OCI-LY7 (cell line): ENCODE measurements around the gene BMERB1. TPM values are rescaled to one million over a fixed set of nuclear protein-coding genes. Genes with fewer than 3 reads are reported as not detected.
"Not testable (repeated sequence)": the region's sequence is repeated elsewhere in the genome, so short reads cannot be mapped to it uniquely, and the experiment has no call there.

ENCODE experiments used
- BruUV-seq: library from RNA; stranded (reverse); fragments of 400-500 nt; replicated peaks from 2 replicates; lab custom pipeline; 2021; lab: Mats Ljungman, UMichigan
- CTCF ChIA-PET: fragments of 300-600 bp; sonication (Branson Sonifier 250); formaldehyde crosslinking; loops from one replicate; lab custom pipeline; 2022; ENCODE audit warnings: antibody characterized with exemption; ENCODE audit not compliant: unreplicated experiment; lab: Charles Lee
- POLR2A ChIA-PET: fragments of 300-600 bp; sonication (Branson Sonifier 250); formaldehyde crosslinking; loops from one replicate; lab custom pipeline; 2022; ENCODE audit warnings: antibody characterized with exemption; lab: Charles Lee
- DNase-seq: peaks from one replicate; pipeline ENCODE4 v3.0.0-alpha.2; 2015; ENCODE audit warnings: low spot score
- H2AFZ ChIP-seq: fragments of 200-600 bp; sonication (generic), shearing (Covaris generic); 2 replicates; pipeline ENCODE4 v1.6.1; 2014; ENCODE audit warnings: mild to moderate bottlenecking, antibody characterized with exemption, low read length, moderate library complexity
- H3K27ac ChIP-seq: fragments of 200-600 bp; sonication (generic); 2 replicates; pipeline ENCODE4 v1.5.1; 2014; ENCODE audit warnings: mixed run types, low read depth, mild to moderate bottlenecking, moderate library complexity, low read length, inconsistent platforms; ENCODE audit not compliant: poor library complexity, severe bottlenecking
- H3K36me3 ChIP-seq: fragments of 200-600 bp; sonication (generic); 2 replicates; pipeline ENCODE4 v1.6.1; 2014; ENCODE audit warnings: mild to moderate bottlenecking, antibody characterized with exemption, low read length, moderate library complexity, mixed read lengths; ENCODE audit not compliant: insufficient read depth
- H3K4me1 ChIP-seq: fragments of 200-600 bp; sonication (generic); 2 replicates; pipeline ENCODE4 v1.5.1; 2014; ENCODE audit warnings: mild to moderate bottlenecking, low read length; ENCODE audit not compliant: insufficient read depth, poor library complexity, severe bottlenecking
- H3K4me2 ChIP-seq: fragments of 200-600 bp; sonication (generic); 2 replicates; pipeline ENCODE4 v1.6.1; 2014; ENCODE audit warnings: mild to moderate bottlenecking, low read length
- H3K4me3 ChIP-seq: fragments of 200-600 bp; sonication (generic); 2 replicates; pipeline ENCODE4 v1.5.1; 2014; ENCODE audit warnings: mild to moderate bottlenecking, low read depth, low read length; ENCODE audit not compliant: poor library complexity, severe bottlenecking
- H3K79me2 ChIP-seq: fragments of 200-600 bp; sonication (generic); 2 replicates; pipeline ENCODE4 v1.6.1; 2016; ENCODE audit warnings: low read depth, mild to moderate bottlenecking, low read length, moderate library complexity, mixed read lengths; ENCODE audit not compliant: insufficient read depth
- H3K9me2 ChIP-seq: fragments of 200-600 bp; sonication (generic); 2 replicates; pipeline ENCODE4 v1.6.1; 2016; ENCODE audit warnings: mild to moderate bottlenecking, low read length, mixed read lengths; ENCODE audit not compliant: insufficient read depth
- H3K9me3 ChIP-seq: fragments of 200-600 bp; sonication (generic); 2 replicates; pipeline ENCODE4 v1.6.1; 2014; ENCODE audit warnings: mild to moderate bottlenecking, mixed run types, low read length, mixed read lengths
- H4K20me1 ChIP-seq: fragments of 200-600 bp; sonication (generic); 2 replicates; pipeline ENCODE4 v1.6.1; 2014; ENCODE audit warnings: mild to moderate bottlenecking, antibody characterized with exemption, low read length, moderate library complexity, mixed read lengths; ENCODE audit not compliant: insufficient read depth
- CTCF ChIP-seq: fragments of 200-600 bp; sonication (generic); conservative IDR thresholded peaks from 2 replicates; pipeline ENCODE4 v1.5.1; 2014; ENCODE audit warnings: mild to moderate bottlenecking, antibody characterized with exemption, low read length, moderate library complexity, mixed read lengths
- EZH2phosphoT487 ChIP-seq: fragments of 200-600 bp; sonication (generic); IDR thresholded peaks from 2 replicates; pipeline ENCODE4 v1.6.1; 2018; ENCODE audit warnings: low read depth, borderline replicate concordance, mild to moderate bottlenecking, mixed run types, antibody characterized with exemption, low read length, moderate library complexity, mixed read lengths
- intact Hi-C: fragments of 100-400 bp; cut with micrococcal nuclease; formaldehyde crosslinking; loops from one replicate; pipeline ENCODE4 v1.10.0; 2022; ENCODE audit not compliant: unreplicated experiment
- total RNA-seq, 2 experiments: library from RNA; depleted of rRNA in 1 of 2; stranded (reverse); fragments of >200 nt in 1 of 2; shearing (Covaris generic) in 1 of 2; gene quantifications; 2 replicates each; pipeline ENCODE4 v1.2.3, GENCODE V29; 2014 to 2022

BMERB1 gene
- total RNA-seq, 2 experiments from 2014 or later: not detected

GRCh38 chr16:15415511-15415985, 18.8 kb upstream of the BMERB1 start:
- Histone ChIP-seq H3K9me3 (no peaks in the 10 kb centered on the region), H3K36me3 (no peaks in the 10 kb centered on the region), H3K4me3 (no peak overlapping the region), H3K27ac (no peak overlapping the region), H3K4me1 (no peaks in the 10 kb centered on the region), H4K20me1 (no peaks in the 10 kb centered on the region), H3K4me2 (no peak overlapping the region), H3K79me2 (no peaks in the 10 kb centered on the region), H2AFZ (no peak overlapping the region), H3K9me2 (no peaks in the 10 kb centered on the region)
- no TSS peak for BruUV-seq
- TF ChIP-seq CTCF (no peak), EZH2phosphoT487 (no peak)
- intact Hi-C loops: no loop called here
- POLR2A ChIA-PET: no interaction called here
- no peak for DNase-seq
- CTCF ChIA-PET: no interaction called here

GRCh38 chr16:15417197-15417596, 17.2 kb upstream of the BMERB1 start:
- no peak overlapping the region for H3K4me3 ChIP-seq
- H3K9me3 ChIP-seq: no peaks in the 10 kb centered on the region
- H3K4me1 ChIP-seq: no peaks in the 10 kb centered on the region
- H3K36me3 ChIP-seq: no peaks in the 10 kb centered on the region
- no peaks in the 10 kb centered on the region for H4K20me1 ChIP-seq
- no peaks in the 10 kb centered on the region for H3K79me2 ChIP-seq
- intact Hi-C loops: no loop called here
- TF ChIP-seq CTCF: no peak
- no peak for TF ChIP-seq EZH2phosphoT487
- ChIA-PET POLR2A (no interaction called here), CTCF (no interaction called here)
- DNase-seq: no peak
- no peak overlapping the region for H2AFZ ChIP-seq
- no TSS peak for BruUV-seq
- no peak overlapping the region for H3K27ac ChIP-seq
- no peaks in the 10 kb centered on the region for H3K9me2 ChIP-seq
- H3K4me2 ChIP-seq: no peak overlapping the region

- Histone ChIP-seq H3K36me3 (no peaks in the 10 kb centered on the region), H3K4me1 (no peaks in the 10 kb centered on the region), H3K27ac (no peak overlapping the region), H3K9me2 (no peaks in the 10 kb centered on the region), H3K79me2 (no peaks in the 10 kb centered on the region), H2AFZ (no peak overlapping the region), H3K4me3 (no peak overlapping the region), H3K4me2 (no peak overlapping the region), H3K9me3 (no peaks in the 10 kb centered on the region), H4K20me1 (no peaks in the 10 kb centered on the region)
- BruUV-seq: no TSS peak
- DNase-seq: no peak
- POLR2A ChIA-PET: interaction anchor here (1.1 kb wide), 1 partner anchor 9 kb away, joined by 4 read pairs; no protein-coding TSS in a partner anchor
- TF ChIP-seq CTCF: no peak
- TF ChIP-seq EZH2phosphoT487: no peak
- intact Hi-C loops: no loop called here
- CTCF ChIA-PET: no interaction called here
Measured at GRCh38 chr16:15418206-15418605, 16.2 kb upstream of the BMERB1 start.

GRCh38 chr16:15421696-15422095, 12.7 kb upstream of the BMERB1 start:
- H3K36me3 ChIP-seq, H2AFZ ChIP-seq, H3K9me2 ChIP-seq, intact Hi-C loops, H3K4me1 ChIP-seq, DNase-seq, H3K79me2 ChIP-seq, H3K4me3 ChIP-seq, H3K27ac ChIP-seq, CTCF ChIA-PET, H4K20me1 ChIP-seq, H3K9me3 ChIP-seq, BruUV-seq, H3K4me2 ChIP-seq: not testable (repeated sequence)
- POLR2A ChIA-PET: interaction anchor here (0.5 kb wide), 1 partner anchor 30 kb away, joined by 4 read pairs; no protein-coding TSS in a partner anchor
